Endodermal cell (in vitro differentiated cells): ENCODE data around the gene SPNS2. TPM values are rescaled to one million over a fixed set of nuclear protein-coding genes. Genes with fewer than 3 reads are reported as not detected.

ENCODE experiments used
- DNase-seq: peaks from one replicate; pipeline ENCODE4 v3.0.0-alpha.2; 2017
- H3K27ac ChIP-seq: 2 replicates; pipeline ENCODE4 v1.5.1; 2013; ENCODE audit warnings: mild to moderate bottlenecking, low read depth, low read length, moderate library complexity
- H3K27me3 ChIP-seq: 2 replicates; pipeline ENCODE4 v1.6.1; 2013; ENCODE audit warnings: mild to moderate bottlenecking, low read length, moderate library complexity; ENCODE audit not compliant: insufficient read depth, control insufficient read depth, poor library complexity, severe bottlenecking
- H3K36me3 ChIP-seq: 2 replicates; pipeline ENCODE4 v1.7.0; 2013; ENCODE audit warnings: mild to moderate bottlenecking, low read length, moderate library complexity; ENCODE audit not compliant: control insufficient read depth, insufficient read depth
- H3K4me1 ChIP-seq: one replicate; pipeline ENCODE4 v1.7.0; 2013; ENCODE audit warnings: low read length; ENCODE audit not compliant: control insufficient read depth, insufficient read depth
- H3K4me3 ChIP-seq: 2 replicates; pipeline ENCODE4 v1.5.1; 2013; ENCODE audit warnings: mild to moderate bottlenecking, low read length, moderate library complexity
- H3K9ac ChIP-seq: 2 replicates; pipeline ENCODE4 v1.6.1; 2013; ENCODE audit warnings: mild to moderate bottlenecking, low read length, moderate library complexity; ENCODE audit not compliant: poor library complexity, severe bottlenecking; ENCODE audit errors: extremely low read depth
- H3K9me3 ChIP-seq: 2 replicates; pipeline ENCODE4 v1.6.1; 2013; ENCODE audit warnings: mild to moderate bottlenecking, low read length, moderate library complexity; ENCODE audit not compliant: control insufficient read depth
- H3K27ac Mint-ChIP-seq: 2 replicates; pipeline ENCODE4 v1.8.0; 2020; ENCODE audit warnings: mixed read lengths
- H3K27me3 Mint-ChIP-seq: 2 replicates; pipeline ENCODE4 v1.8.0; 2021; ENCODE audit warnings: mild to moderate bottlenecking, mixed read lengths; ENCODE audit not compliant: insufficient read depth
- H3K36me3 Mint-ChIP-seq: 2 replicates; pipeline ENCODE4 v1.8.0; 2020; ENCODE audit warnings: low read depth, mixed read lengths
- H3K4me1 Mint-ChIP-seq: 2 replicates; pipeline ENCODE4 v1.8.0; 2020; ENCODE audit warnings: mixed read lengths
- H3K4me3 Mint-ChIP-seq: 2 replicates; pipeline ENCODE4 v1.8.0; 2020; ENCODE audit warnings: mild to moderate bottlenecking, moderate library complexity, mixed read lengths
- H3K9me3 Mint-ChIP-seq: 2 replicates; pipeline ENCODE4 v1.8.0; 2020; ENCODE audit warnings: mild to moderate bottlenecking, mixed read lengths
- whole genome bisulfite sequencing, 2 experiments: methylation state at CpG; one replicate each; pipeline versions ENCODE4 v1.1.5 to v1.1.7; 2013; ENCODE audit warnings: missing lambda C conversion rate in 2 of 2, mixed read lengths in 1 of 2; ENCODE audit not compliant: insufficient coverage in 1 of 2, insufficient read length in 1 of 2; 5-methylcytosine and 5-hydroxymethylcytosine counted together
- total RNA-seq, 2 donors: library from RNA; stranded (reverse); fragmentation: NEBNext Ultra II Directional in 1 of 2; extraction: Animal tissue kit (Norgen Biotek cat#: 25700) in 1 of 2; gene quantifications; 2 replicates in 1 of 2; 3 replicates in 1 of 2; pipeline ENCODE4 v1.2.1, GENCODE V29; 2021
- TF ChIP-seq, protein P1 (sequence below): fragments of 200-600 bp; sonication (generic); conservative IDR thresholded peaks from 2 replicates; pipeline ENCODE4 v1.5.0; 2021; ENCODE audit warnings: antibody characterized with exemption, mild to moderate bottlenecking

The SPNS2 gene
- total RNA-seq, 2 donors from 2014 or later: 0.09 TPM; not detected in 1

DNA sequence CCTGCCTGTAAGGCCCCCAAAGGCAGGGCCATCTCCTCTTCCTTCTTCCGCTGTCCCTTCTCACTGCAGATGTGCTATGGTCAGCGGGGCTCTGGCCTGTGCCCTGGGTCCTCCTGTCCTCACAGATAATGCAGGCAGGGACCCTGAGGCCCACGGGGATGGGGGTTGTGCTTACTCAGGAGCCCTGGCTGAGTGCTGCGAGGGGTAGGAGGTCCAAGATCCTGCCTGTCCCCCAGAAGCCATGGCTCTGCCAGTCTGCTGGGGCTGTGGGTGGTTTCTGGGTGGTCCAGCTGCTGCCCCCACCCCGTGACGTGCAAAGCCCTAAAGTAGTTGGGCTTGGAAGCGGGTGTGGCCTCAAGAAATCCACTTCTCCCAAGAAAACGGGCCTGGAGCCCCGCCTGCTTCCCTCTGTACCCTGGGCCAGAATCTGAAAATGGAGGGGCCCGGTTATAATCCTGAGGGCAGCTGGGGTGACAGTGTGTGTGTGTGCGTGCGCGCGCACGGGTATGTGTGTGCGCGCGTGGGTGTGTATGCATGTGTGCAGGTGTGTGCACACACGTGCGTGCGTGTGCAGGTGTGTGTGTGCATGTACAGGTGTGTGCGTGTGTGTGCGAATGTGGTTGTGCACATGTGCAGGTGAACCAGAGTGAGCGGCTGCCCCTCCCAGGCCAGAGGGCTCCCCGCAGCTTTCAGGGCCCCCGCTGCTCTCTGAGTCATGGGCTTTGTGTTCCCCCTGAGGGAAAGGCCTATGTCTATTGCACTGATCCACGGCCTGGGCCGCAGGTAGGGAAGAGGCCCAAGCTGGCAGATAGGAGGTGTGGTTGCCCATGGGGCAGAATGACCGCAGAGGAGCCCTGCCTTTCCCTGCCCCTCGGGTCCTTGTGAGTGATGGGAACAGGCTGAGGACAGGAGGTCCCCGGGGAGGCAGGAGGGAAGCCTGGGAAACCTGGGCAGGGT is 13.8 kb downstream of the SPNS2 start:
- H3K9me3 Mint-ChIP-seq: no peaks in the 10 kb centered on the region
- no peaks in the 10 kb centered on the region for H3K36me3 Mint-ChIP-seq
- Histone ChIP-seq H3K27me3 (no peaks in the 10 kb centered on the region), H3K9me3 (no peaks in the 10 kb centered on the region), H3K4me1 (no peaks in the 10 kb centered on the region), H3K9ac (no peak overlapping the region), H3K4me3 (no peak overlapping the region), H3K27ac (no peak overlapping the region), H3K36me3 (no peaks in the 10 kb centered on the region)
- TF ChIP-seq, protein P1, sequence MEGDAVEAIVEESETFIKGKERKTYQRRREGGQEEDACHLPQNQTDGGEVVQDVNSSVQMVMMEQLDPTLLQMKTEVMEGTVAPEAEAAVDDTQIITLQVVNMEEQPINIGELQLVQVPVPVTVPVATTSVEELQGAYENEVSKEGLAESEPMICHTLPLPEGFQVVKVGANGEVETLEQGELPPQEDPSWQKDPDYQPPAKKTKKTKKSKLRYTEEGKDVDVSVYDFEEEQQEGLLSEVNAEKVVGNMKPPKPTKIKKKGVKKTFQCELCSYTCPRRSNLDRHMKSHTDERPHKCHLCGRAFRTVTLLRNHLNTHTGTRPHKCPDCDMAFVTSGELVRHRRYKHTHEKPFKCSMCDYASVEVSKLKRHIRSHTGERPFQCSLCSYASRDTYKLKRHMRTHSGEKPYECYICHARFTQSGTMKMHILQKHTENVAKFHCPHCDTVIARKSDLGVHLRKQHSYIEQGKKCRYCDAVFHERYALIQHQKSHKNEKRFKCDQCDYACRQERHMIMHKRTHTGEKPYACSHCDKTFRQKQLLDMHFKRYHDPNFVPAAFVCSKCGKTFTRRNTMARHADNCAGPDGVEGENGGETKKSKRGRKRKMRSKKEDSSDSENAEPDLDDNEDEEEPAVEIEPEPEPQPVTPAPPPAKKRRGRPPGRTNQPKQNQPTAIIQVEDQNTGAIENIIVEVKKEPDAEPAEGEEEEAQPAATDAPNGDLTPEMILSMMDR: no peak
- DNase-seq: no peak
- 94 to 96% methylated on average over 18 to 31 of the region's 31 CpGs for WGBS, 2 experiments
- H3K4me3 Mint-ChIP-seq: no peak overlapping the region
- H3K4me1 Mint-ChIP-seq: no peaks in the 10 kb centered on the region
- H3K27ac Mint-ChIP-seq: no peak overlapping the region
- H3K27me3 Mint-ChIP-seq: peaks cover 9% of the 10 kb centered on the region

- Histone ChIP-seq H3K4me1 (no peaks in the 10 kb centered on the region), H3K9me3 (no peaks in the 10 kb centered on the region), H3K27me3 (no peaks in the 10 kb centered on the region), H3K9ac (no peak overlapping the region), H3K36me3 (no peaks in the 10 kb centered on the region), H3K4me3 (no peak overlapping the region), H3K27ac (no peak overlapping the region)
- Mint-ChIP-seq H3K27me3 (peaks cover 9% of the 10 kb centered on the region), H3K27ac (no peak overlapping the region), H3K4me3 (no peak overlapping the region), H3K36me3 (no peaks in the 10 kb centered on the region), H3K4me1 (no peaks in the 10 kb centered on the region), H3K9me3 (no peaks in the 10 kb centered on the region)
- WGBS, 2 experiments: 91 to 93% methylated on average over 11 to 24 of the region's 24 CpGs
- TF ChIP-seq, protein P1: peak; percentile 25
- no peak for DNase-seq
Measured at GRCh38 chr17:4513113-4514032, 14.7 kb downstream of the SPNS2 start.

DNA sequence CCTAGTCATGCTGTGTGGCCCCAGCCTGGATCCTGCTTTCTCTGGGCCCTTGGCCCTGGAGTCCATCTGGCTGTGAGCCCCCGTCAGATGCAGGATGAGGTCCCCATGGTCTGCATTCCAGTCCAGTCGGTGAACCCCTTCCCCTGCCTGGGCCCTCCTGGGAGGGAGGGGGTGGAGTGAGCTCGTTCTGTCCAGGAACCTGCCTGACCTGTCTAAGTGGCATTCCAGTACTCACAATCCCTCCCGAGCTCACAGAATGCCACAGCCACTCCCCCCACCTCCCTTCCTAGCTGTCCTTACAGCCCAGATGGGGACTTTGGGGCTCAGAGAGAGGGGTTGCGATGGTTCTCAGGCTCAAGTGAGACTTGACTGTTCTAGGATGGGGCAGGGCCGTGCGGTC is 15.5 kb downstream of the SPNS2 start:
- no peaks in the 10 kb centered on the region for H3K4me1 Mint-ChIP-seq
- no peaks in the 10 kb centered on the region for H3K9me3 ChIP-seq
- no peaks in the 10 kb centered on the region for H3K36me3 Mint-ChIP-seq
- H3K4me1 ChIP-seq: no peaks in the 10 kb centered on the region
- DNase-seq: peak; percentile 79
- no peaks in the 10 kb centered on the region for H3K36me3 ChIP-seq
- no peak overlapping the region for H3K4me3 Mint-ChIP-seq
- H3K9me3 Mint-ChIP-seq: no peaks in the 10 kb centered on the region
- TF ChIP-seq, protein P1: no peak
- peaks cover 9% of the 10 kb centered on the region for H3K27me3 Mint-ChIP-seq
- H3K4me3 ChIP-seq: no peak overlapping the region
- H3K27ac ChIP-seq: no peak overlapping the region
- H3K27ac Mint-ChIP-seq: no peak overlapping the region
- H3K27me3 ChIP-seq: no peaks in the 10 kb centered on the region
- no peak overlapping the region for H3K9ac ChIP-seq
- WGBS, 2 experiments: 89% methylated on average over 6 of the region's 7 CpGs; no CpG with 5 or more reads in 1 of the 2 experiments
